Endothelial cell of umbilical vein (primary cell): Measurements from ENCODE around the gene ZNF776. TPM values are rescaled to one million over a fixed set of nuclear protein-coding genes. Genes with fewer than 3 reads are reported as not detected.

Experiments
- BruUV-seq: library from RNA; stranded (reverse); fragments of 400-500 nt; replicated peaks from 2 replicates; lab custom pipeline; 2021; lab: Mats Ljungman, UMichigan
- CTCF ChIA-PET: fragments of 300-600, 350-600 bp; sonication (Branson Sonifier 250); formaldehyde crosslinking; loops from one replicate; lab custom pipeline; 2021; ENCODE audit warnings: antibody characterized with exemption, inconsistent platforms; lab: Charles Lee
- POLR2A ChIA-PET: fragments of 300-600, 350-600 bp; sonication (Branson Sonifier 250); formaldehyde crosslinking; loops from one replicate; lab custom pipeline; 2021; ENCODE audit warnings: antibody characterized with exemption, inconsistent platforms; lab: Charles Lee
- DNase-seq: peaks from one replicate; pipeline ENCODE4 v3.0.0-alpha.2; 2011; ENCODE audit warnings: low read depth, low spot score
- FAIRE-seq: peaks from 2 replicates; lab custom pipeline; 2011; peaks lifted over from hg19 to GRCh38; lab: Jason Lieb, UNC
- H2AFZ ChIP-seq: 2 replicates; pipeline ENCODE4 v1.6.0; 2012; ENCODE audit warnings: low read depth, low read length, control low read depth, inconsistent platforms
- H3K27ac ChIP-seq: 2 replicates; pipeline ENCODE4 v1.5.1; 2011; ENCODE audit warnings: low read depth, mild to moderate bottlenecking, control low read depth, low read length, moderate library complexity; ENCODE audit not compliant: insufficient read depth
- H3K27me3 ChIP-seq, 2 experiments: 2 replicates each; pipeline versions ENCODE4 v1.6.0 to v1.6.1; 2011; ENCODE audit warnings: low read length in 2 of 2, mixed read lengths in 1 of 2; ENCODE audit not compliant: control insufficient read depth in 2 of 2, insufficient read depth in 2 of 2
- H3K36me3 ChIP-seq, 2 experiments: 2 replicates in 1 of 2; 3 replicates in 1 of 2; pipeline ENCODE4 v1.5.1; 2011; ENCODE audit warnings: low read length in 2 of 2, mild to moderate bottlenecking in 1 of 2, moderate library complexity in 1 of 2; ENCODE audit not compliant: control insufficient read depth in 2 of 2, insufficient read depth in 2 of 2; ENCODE audit errors: extremely low read depth in 1 of 2
- H3K4me1 ChIP-seq: 3 replicates; pipeline ENCODE4 v1.5.1; 2011; ENCODE audit warnings: mild to moderate bottlenecking, low read length; ENCODE audit not compliant: control insufficient read depth, insufficient read depth; ENCODE audit errors: extremely low read depth
- H3K4me2 ChIP-seq: 2 replicates; pipeline ENCODE4 v1.6.1; 2011; ENCODE audit warnings: low read length, control low read depth, mixed read lengths; ENCODE audit not compliant: insufficient read depth
- H3K4me3 ChIP-seq, 3 experiments: fragments of 200-600 bp in 1 of 3; sonication (generic), shearing (Covaris generic) in 1 of 3; replicated peaks in 1 of 3; 2 replicates each; pipeline ENCODE4 v1.5.1; 2011 to 2016; ENCODE audit warnings: control low read depth in 3 of 3, low read length in 3 of 3, mild to moderate bottlenecking in 2 of 3, inconsistent platforms in 1 of 3, low read depth in 1 of 3, moderate library complexity in 1 of 3; ENCODE audit not compliant: insufficient read depth in 1 of 3
- H3K79me2 ChIP-seq: 2 replicates; pipeline ENCODE4 v1.6.0; 2012; ENCODE audit warnings: low read length, inconsistent platforms; ENCODE audit not compliant: control insufficient read depth, insufficient read depth
- H3K9ac ChIP-seq: replicated peaks from 2 replicates; pipeline ENCODE3; 2011; ENCODE audit warnings: low read length, control low read depth; ENCODE audit not compliant: insufficient read depth; ENCODE audit errors: extremely low read depth
- H3K9me1 ChIP-seq: replicated peaks from 3 replicates; pipeline ENCODE4 v1.6.0; 2011; ENCODE audit warnings: mild to moderate bottlenecking, low read length; ENCODE audit not compliant: control insufficient read depth, insufficient read depth; ENCODE audit errors: extremely low read depth
- H3K9me3 ChIP-seq: replicated peaks from 2 replicates; pipeline ENCODE4 v1.5.1; 2012; ENCODE audit warnings: low read length, inconsistent platforms; ENCODE audit not compliant: control insufficient read depth, insufficient read depth
- H4K20me1 ChIP-seq: replicated peaks from 2 replicates; pipeline ENCODE3; 2011; ENCODE audit warnings: mild to moderate bottlenecking, low read length; ENCODE audit not compliant: control insufficient read depth, insufficient read depth; ENCODE audit errors: extremely low read depth
- CTCF ChIP-seq, 2 donors: IDR thresholded peaks; 1 replicate in 1 of 2; 2 replicates in 1 of 2; pipeline ENCODE4 v1.5.1; 2011; ENCODE audit warnings: low read length in 2 of 2, mild to moderate bottlenecking in 2 of 2, moderate library complexity in 2 of 2, control low read depth in 1 of 2, inconsistent platforms in 1 of 2, low read depth in 1 of 2; ENCODE audit not compliant: insufficient read depth in 1 of 2; ENCODE audit errors: extremely low read depth in 1 of 2
- EZH2 ChIP-seq: IDR thresholded peaks from 2 replicates; pipeline ENCODE4 v1.6.1; 2012; ENCODE audit warnings: borderline replicate concordance, low read depth, mild to moderate bottlenecking, moderate library complexity, low read length, inconsistent platforms; ENCODE audit not compliant: severe bottlenecking
- FOS ChIP-seq: IDR thresholded peaks from 2 replicates; pipeline ENCODE4 v1.6.1; 2011; ENCODE audit warnings: mild to moderate bottlenecking, low read length, moderate library complexity, borderline replicate concordance; ENCODE audit not compliant: insufficient read depth
- GATA2 ChIP-seq: IDR thresholded peaks from 2 replicates; pipeline ENCODE4 v1.7.0; 2011; ENCODE audit warnings: low read depth, mild to moderate bottlenecking, moderate library complexity, mixed read lengths, low read length; ENCODE audit not compliant: insufficient read length, insufficient read depth
- JUN ChIP-seq: IDR thresholded peaks from 2 replicates; pipeline ENCODE4 v1.6.1; 2011; ENCODE audit warnings: borderline replicate concordance, low read depth; ENCODE audit not compliant: insufficient read length, insufficient read depth
- MAX ChIP-seq: IDR thresholded peaks from 2 replicates; pipeline ENCODE4 v1.6.1; 2011; ENCODE audit not compliant: insufficient read depth, insufficient read length
- MYC ChIP-seq: IDR thresholded peaks from one replicate; pipeline ENCODE4 v1.6.1; 2011; ENCODE audit warnings: mild to moderate bottlenecking, low read depth, low read length
- POLR2A ChIP-seq: IDR thresholded peaks from 2 replicates; pipeline ENCODE4 v1.6.1; 2012; ENCODE audit warnings: low read depth, mild to moderate bottlenecking, control low read depth, low read length
- POLR2AphosphoS5 ChIP-seq: IDR thresholded peaks from 2 replicates; pipeline ENCODE4 v1.6.1; 2012; ENCODE audit warnings: low read depth, mild to moderate bottlenecking, control low read depth, low read length, moderate library complexity; ENCODE audit not compliant: insufficient read depth
- dilution Hi-C: fragments of 300-500 bp; cut with MboI; formaldehyde crosslinking; loops from one replicate; pipeline ENCODE4 v1.15.0; 2019; ENCODE audit warnings: low sequenced_read_pairs; ENCODE audit not compliant: extremely low pct_ligation_motif_present
- intact Hi-C: fragments of 100-400 bp; cut with micrococcal nuclease; formaldehyde crosslinking; loops from one replicate; pipeline ENCODE4 v1.10.0; 2022
- polyA plus RNA-seq, 4 experiments: library from polyadenylated mRNA; depleted of rRNA in 3 of 4; stranded (reverse) in 3 of 4; unstranded in 1 of 4; fragments of >200 nt; gene quantifications; 2 replicates each; pipeline versions ENCODE4 v1.2.1 to v1.2.3, GENCODE V29; 2011 to 2012; ENCODE audit warnings: missing spikeins in 1 of 4
- total RNA-seq: library from RNA; stranded (reverse); gene quantifications from 2 replicates; pipeline ENCODE4 v1.2.3, GENCODE V29; 2021

The ZNF776 gene
- total and polyA plus RNA-seq, 2 donors (not counting 3 experiments of a cell fraction or from before 2014, with no cell fraction given), result 5.7 to 12.1 TPM

GRCh38 chr19:57803594-57804325 is 57.1 kb downstream of the ZNF776 start:
- no peaks in the 10 kb centered on the region for H4K20me1 ChIP-seq
- H3K27ac ChIP-seq, result peak overlapping the region; percentile 69
- H3K9me1 ChIP-seq, result no peaks in the 10 kb centered on the region
- peak overlapping the region; percentile 63 for H2AFZ ChIP-seq
- no peak for TF ChIP-seq GATA2
- no peak for TF ChIP-seq CTCF (IDR thresholded peaks at IDR 0.05; ENCODE audit: extremely low read depth in 1 of 2, insufficient read depth in 1 of 2, low read depth in 1 of 2, low read length in 2 of 2)
- TF ChIP-seq POLR2AphosphoS5, result no peak
- TF ChIP-seq JUN, result no peak
- TF ChIP-seq POLR2A, result no peak
- no peak for TF ChIP-seq EZH2
- TF ChIP-seq MYC, result no peak
- TF ChIP-seq FOS, result no peak
- TF ChIP-seq MAX, result no peak
- FAIRE-seq, result peak; percentile 55
- H3K36me3 ChIP-seq, result peaks cover 6 to 7% of the 10 kb centered on the region in 2 experiments
- dilution Hi-C loops, result no loop called here
- H3K27me3 ChIP-seq, result no peaks in the 10 kb centered on the region
- H3K79me2 ChIP-seq, result no peaks in the 10 kb centered on the region
- H3K4me2 ChIP-seq, result peak overlapping the region; percentile 74
- peak; percentile 71 for DNase-seq
- peak overlapping the region; percentile 41 to 78 (median 47) for H3K4me3 ChIP-seq
- H3K9ac ChIP-seq, result peak overlapping the region; percentile 56
- H3K4me1 ChIP-seq, result peaks cover 26% of the 10 kb centered on the region
- intact Hi-C loops, result loop anchor here (1.0 kb wide), 2 partner anchors 11 to 34 kb away; partner anchors contain the start of genes ZNF552 and ZNF586
- POLR2A ChIA-PET, result interaction anchor here (1.4 kb wide), 1 partner anchor 11 kb away, joined by 5 read pairs; the partner anchor contains the start of gene ZNF552
- BruUV-seq, result TSS peak; percentile 10
- H3K9me3 ChIP-seq, result no peaks in the 10 kb centered on the region
- CTCF ChIA-PET, result interaction anchor here (0.8 to 3.1 kb wide), 3 partner anchors 11 to 27 kb away, joined by 3 to 8 read pairs (median 3); partner anchors contain the start of gene ZNF552
